Esophagus squamous epithelium (tissue), 5 donors: ENCODE measurements around the gene HMG20A. TPM values are rescaled to one million over a fixed set of nuclear protein-coding genes. Genes with fewer than 3 reads are reported as not detected.

ENCODE experiments used
- DNase-seq: peaks from one replicate; lab custom pipeline; 2025; lab: John Stamatoyannopoulos, UW
- H3K27ac ChIP-seq, 4 donors: fragments of 200-600 bp; sonication (generic); one replicate each; pipeline ENCODE4 v1.5.1; 2016 to 2019; ENCODE audit warnings: mild to moderate bottlenecking in 1 of 4
- H3K27me3 ChIP-seq, 4 donors: fragments of 200-600 bp; sonication (generic); 1 replicate in 3 of 4; 2 replicates in 1 of 4; pipeline versions ENCODE4 v1.5.1 to v1.6.0; 2017 to 2021; ENCODE audit warnings: antibody characterized with exemption in 1 of 4
- H3K36me3 ChIP-seq, 3 donors: fragments of 200-600 bp; sonication (generic); one replicate each; pipeline ENCODE4 v1.5.1; 2016 to 2019
- H3K4me1 ChIP-seq, 3 donors: fragments of 200-600 bp; sonication (generic); one replicate each; pipeline ENCODE4 v1.5.1; 2017 to 2019
- H3K4me3 ChIP-seq, 4 donors: fragments of 200-600 bp; sonication (generic); 1 replicate in 3 of 4; 2 replicates in 1 of 4; pipeline ENCODE4 v1.5.1; 2016 to 2019; ENCODE audit warnings: mild to moderate bottlenecking in 2 of 4, moderate library complexity in 1 of 4
- H3K9me3 ChIP-seq, 3 donors: fragments of 200-600 bp; sonication (generic); one replicate each; pipeline ENCODE4 v1.5.1; 2016 to 2019
- POLR2A ChIP-seq, 4 donors: fragments of 450-650 bp; IDR thresholded peaks; one replicate each; pipeline ENCODE4 v1.6.1; 2017; ENCODE audit warnings: antibody characterized with exemption in 4 of 4, mild to moderate bottlenecking in 4 of 4, moderate library complexity in 3 of 4
- WGBS, 2 donors: methylation state at CpG; one replicate each; pipeline ENCODE4 v1.1.5; 2018; 5-methylcytosine and 5-hydroxymethylcytosine counted together
- intact Hi-C: fragments of 100-400 bp; cut with DNase I; formaldehyde crosslinking; loops from one replicate; pipeline ENCODE4 v1.15.0; 2022
- total RNA-seq, 4 donors: library from RNA; depleted of rRNA; stranded (reverse); fragments of >200 nt; gene quantifications; one replicate each; pipeline ENCODE4 v1.1.0, GENCODE V29; 2016
- TF ChIP-seq, protein P1 (sequence below), 6 experiments: fragments of 450-650 bp in 4 of 6; fragments of 200-600 bp in 2 of 6; sonication (generic) in 2 of 6; IDR thresholded peaks; one replicate each; pipeline ENCODE4 v1.5.1; 2016 to 2019; ENCODE audit warnings: antibody characterized with exemption in 6 of 6, mild to moderate bottlenecking in 4 of 6, moderate library complexity in 4 of 6
- donor health status: DM: yes; HTN: yes; CAD: no.

The HMG20A gene
- total RNA-seq, 4 donors from 2014 or later = 7.9 to 22.7 (median 12.9) TPM

DNA sequence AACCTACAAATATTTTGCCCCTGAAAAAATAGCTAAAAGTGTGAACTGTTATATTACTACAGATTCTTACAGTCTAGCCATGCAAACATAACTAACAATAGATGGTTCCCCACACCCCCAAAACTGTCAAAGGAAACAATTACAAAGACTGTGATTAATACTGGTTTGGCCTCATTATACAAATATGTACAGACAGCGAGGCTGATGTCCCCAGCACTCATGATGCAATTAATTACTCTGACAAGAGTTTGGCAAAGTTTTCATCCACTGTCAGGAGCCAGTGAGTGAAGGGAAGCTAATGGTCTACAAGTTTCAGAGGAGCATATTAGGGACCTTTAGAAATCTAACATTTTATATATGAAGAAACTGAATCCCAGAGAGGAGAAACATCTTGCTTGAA lies 61.0 kb downstream of the HMG20A start:
- H3K27me3 ChIP-seq = no peaks in the 10 kb centered on the region
- peak overlapping the region in 2 of 4 donors; percentile 6 to 26 for H3K27ac ChIP-seq
- TF ChIP-seq POLR2A (IDR thresholded peaks at IDR 0.05) = no peak
- TF ChIP-seq, protein P1, sequence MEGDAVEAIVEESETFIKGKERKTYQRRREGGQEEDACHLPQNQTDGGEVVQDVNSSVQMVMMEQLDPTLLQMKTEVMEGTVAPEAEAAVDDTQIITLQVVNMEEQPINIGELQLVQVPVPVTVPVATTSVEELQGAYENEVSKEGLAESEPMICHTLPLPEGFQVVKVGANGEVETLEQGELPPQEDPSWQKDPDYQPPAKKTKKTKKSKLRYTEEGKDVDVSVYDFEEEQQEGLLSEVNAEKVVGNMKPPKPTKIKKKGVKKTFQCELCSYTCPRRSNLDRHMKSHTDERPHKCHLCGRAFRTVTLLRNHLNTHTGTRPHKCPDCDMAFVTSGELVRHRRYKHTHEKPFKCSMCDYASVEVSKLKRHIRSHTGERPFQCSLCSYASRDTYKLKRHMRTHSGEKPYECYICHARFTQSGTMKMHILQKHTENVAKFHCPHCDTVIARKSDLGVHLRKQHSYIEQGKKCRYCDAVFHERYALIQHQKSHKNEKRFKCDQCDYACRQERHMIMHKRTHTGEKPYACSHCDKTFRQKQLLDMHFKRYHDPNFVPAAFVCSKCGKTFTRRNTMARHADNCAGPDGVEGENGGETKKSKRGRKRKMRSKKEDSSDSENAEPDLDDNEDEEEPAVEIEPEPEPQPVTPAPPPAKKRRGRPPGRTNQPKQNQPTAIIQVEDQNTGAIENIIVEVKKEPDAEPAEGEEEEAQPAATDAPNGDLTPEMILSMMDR (IDR thresholded peaks at IDR 0.05) = no peak
- H3K4me3 ChIP-seq = no peak overlapping the region
- no peaks in the 10 kb centered on the region for H3K9me3 ChIP-seq
- 25 to 36% methylated on average over 1 of the region's 1 CpG for WGBS, 2 donors
- intact Hi-C loops = no loop called here
- H3K36me3 ChIP-seq = peaks cover 0 to 77% (median 14%) of the 10 kb centered on the region in 3 donors
- peaks cover 0 to 41% (median 8%) of the 10 kb centered on the region in 3 donors for H3K4me1 ChIP-seq
- DNase-seq = no peak

DNA sequence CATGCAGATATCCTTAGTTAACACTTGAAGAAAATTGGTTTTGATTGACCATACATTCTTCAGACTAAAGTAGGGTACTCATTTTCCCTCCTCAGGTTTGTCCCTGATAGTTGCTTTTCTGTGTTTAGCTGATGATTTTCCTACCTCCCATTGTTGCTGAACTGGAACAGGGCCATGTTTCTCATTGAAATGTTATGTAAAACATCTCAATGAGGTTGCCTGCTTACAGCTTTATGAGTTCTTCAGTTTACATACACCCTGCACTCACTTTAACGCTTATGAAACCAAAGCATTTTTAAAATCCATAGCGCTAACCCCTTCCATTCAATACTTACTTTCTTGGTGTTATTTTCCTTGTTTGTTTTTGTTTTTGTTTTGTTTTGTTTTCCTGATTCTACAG lies 61.9 kb downstream of the HMG20A start:
- 65 to 86% methylated on average over 2 of the region's 2 CpGs for WGBS, 2 donors
- no peak for DNase-seq
- intact Hi-C loops = no loop called here
- no peaks in the 10 kb centered on the region for H3K27me3 ChIP-seq
- H3K4me3 ChIP-seq = no peak overlapping the region
- H3K36me3 ChIP-seq = peaks cover 0 to 70% (median 13%) of the 10 kb centered on the region in 3 donors
- TF ChIP-seq, protein P1 (IDR thresholded peaks at IDR 0.05) = no peak
- no peak for TF ChIP-seq POLR2A (IDR thresholded peaks at IDR 0.05)
- peaks cover 0 to 49% (median 16%) of the 10 kb centered on the region in 3 donors for H3K4me1 ChIP-seq
- H3K9me3 ChIP-seq = no peaks in the 10 kb centered on the region
- H3K27ac ChIP-seq = no peak overlapping the region

DNA sequence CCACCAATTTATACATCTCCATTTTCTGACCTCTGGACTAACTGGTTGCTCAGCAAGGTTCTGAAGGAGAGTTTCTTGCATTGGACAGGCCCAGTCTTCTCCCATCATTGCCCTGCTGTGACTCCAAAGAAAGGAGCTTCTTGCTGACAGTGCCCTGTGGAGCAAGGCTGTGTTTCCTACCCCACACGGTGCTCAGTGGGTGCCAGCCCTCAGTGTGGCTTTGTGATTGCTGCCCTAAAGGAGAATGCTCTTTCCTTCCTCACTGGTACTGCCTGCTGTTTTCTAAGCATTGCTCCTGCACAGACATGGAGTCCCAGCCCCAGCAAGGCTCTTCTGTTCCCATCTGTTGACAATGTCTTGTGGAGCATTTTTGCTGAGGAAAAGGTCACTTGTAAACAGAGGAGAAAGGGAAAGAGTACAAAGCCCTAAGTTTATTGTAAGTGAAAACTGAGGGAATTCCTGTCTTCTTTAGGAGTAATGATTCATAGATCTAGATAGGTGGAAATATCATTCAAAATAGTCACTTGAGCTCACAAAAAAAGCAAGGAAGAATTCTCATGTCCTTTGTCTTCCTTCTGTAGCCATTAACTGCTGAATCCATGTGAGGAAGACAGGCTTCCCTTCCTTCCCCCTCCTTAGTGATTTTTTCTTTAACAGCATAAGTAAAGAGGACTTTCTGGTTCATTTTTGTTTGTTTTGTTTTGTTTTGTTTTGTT lies 62.9 kb downstream of the HMG20A start:
- DNase-seq = no peak
- Histone ChIP-seq H3K4me3 (no peak overlapping the region), H3K36me3 (peaks cover 0 to 60% (median 5%) of the 10 kb centered on the region in 3 donors), H3K27me3 (no peaks in the 10 kb centered on the region), H3K9me3 (no peaks in the 10 kb centered on the region), H3K4me1 (peaks cover 0 to 49% (median 16%) of the 10 kb centered on the region in 3 donors), H3K27ac (no peak overlapping the region)
- no peak for TF ChIP-seq POLR2A (IDR thresholded peaks at IDR 0.05)
- TF ChIP-seq, protein P1 (IDR thresholded peaks at IDR 0.05) = no peak
- intact Hi-C loops = no loop called here
- WGBS, 2 donors = 0% methylated on average over 1 of the region's 1 CpG; no CpG with 5 or more reads in 1 of the 2 donors

DNA sequence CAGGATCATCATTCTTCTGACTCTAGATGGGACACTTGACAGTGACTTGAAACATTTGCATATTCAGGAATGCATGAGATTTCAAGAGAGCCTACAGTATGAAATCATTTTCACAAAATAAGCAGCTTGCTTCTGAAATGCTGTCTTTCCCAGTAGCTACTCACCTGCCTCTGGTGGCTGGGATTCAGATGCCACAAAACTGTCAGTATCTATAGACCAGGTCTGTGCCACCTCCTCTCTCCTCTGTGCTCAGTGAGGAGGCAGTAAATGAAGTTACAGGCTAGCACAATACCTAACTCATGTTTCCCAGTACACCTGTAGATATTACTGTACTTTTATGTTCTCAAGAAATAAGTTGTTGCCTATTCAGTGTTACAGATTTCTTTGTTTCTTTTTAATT lies 64.3 kb downstream of the HMG20A start:
- Histone ChIP-seq H3K36me3 (peaks cover 0 to 46% (median 5%) of the 10 kb centered on the region in 3 donors), H3K9me3 (no peaks in the 10 kb centered on the region), H3K4me1 (peaks cover 0 to 49% (median 16%) of the 10 kb centered on the region in 3 donors), H3K27me3 (no peaks in the 10 kb centered on the region), H3K27ac (no peak overlapping the region), H3K4me3 (no peak overlapping the region)
- intact Hi-C loops = no loop called here
- DNase-seq = no peak
- no peak for TF ChIP-seq POLR2A (IDR thresholded peaks at IDR 0.05)
- TF ChIP-seq, protein P1 (IDR thresholded peaks at IDR 0.05) = no peak
